Measurements from ENCODE around the gene UNC5A. TPM values are rescaled to one million over a fixed set of nuclear protein-coding genes. Genes with fewer than 3 reads are reported as not detected.

The UNC5A gene
- polyA plus RNA-seq, 1 of the 3 experiments (the other 2 are of a cell fraction): 0.46 TPM

DNA sequence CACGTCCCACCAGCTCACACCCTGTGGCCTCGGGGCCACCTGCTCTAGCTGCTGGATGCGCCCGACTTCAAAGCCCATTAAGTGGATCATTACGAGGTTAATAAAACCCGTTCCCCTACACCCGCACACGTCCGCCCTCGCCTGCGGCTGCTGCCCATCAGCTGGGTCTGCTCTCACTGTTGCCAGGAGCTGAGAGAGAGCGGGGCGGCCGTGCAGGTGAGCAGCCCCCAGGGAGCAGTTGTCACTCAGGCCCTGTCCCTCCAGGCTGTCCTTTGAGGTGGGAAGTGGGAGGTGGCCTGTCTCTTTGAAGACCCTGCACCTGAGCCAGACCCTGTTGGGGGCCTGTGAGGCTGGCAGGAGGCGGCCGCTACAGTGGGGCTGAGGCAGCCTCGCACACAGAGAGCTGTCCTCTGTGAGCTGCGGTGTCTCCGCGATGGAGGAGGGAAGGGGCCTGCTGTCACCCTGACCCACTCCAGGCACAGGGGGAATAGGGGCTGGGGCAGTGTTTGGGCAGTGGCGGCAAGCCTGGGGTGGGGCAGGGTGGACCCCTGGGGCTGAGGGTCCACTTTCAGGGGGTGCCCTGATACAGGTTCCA is 12.8 kb upstream of the UNC5A start:
- TF ChIP-seq MEF2A (IDR thresholded peaks at IDR 0.05; ENCODE audit: borderline replicate concordance, low read depth) (no peak), YY1 (IDR thresholded peaks at IDR 0.05; ENCODE audit: low read depth) (no peak), ELF1 (IDR thresholded peaks at IDR 0.05) (no peak), SIN3A (IDR thresholded peaks at IDR 0.05; ENCODE audit: borderline replicate concordance, low read depth, low read length) (no peak), TEAD4 (IDR thresholded peaks at IDR 0.05; ENCODE audit: borderline replicate concordance, insufficient read depth) (no peak)
- TF ChIP-seq, protein P1, sequence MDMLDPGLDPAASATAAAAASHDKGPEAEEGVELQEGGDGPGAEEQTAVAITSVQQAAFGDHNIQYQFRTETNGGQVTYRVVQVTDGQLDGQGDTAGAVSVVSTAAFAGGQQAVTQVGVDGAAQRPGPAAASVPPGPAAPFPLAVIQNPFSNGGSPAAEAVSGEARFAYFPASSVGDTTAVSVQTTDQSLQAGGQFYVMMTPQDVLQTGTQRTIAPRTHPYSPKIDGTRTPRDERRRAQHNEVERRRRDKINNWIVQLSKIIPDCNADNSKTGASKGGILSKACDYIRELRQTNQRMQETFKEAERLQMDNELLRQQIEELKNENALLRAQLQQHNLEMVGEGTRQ (IDR thresholded peaks at IDR 0.05; ENCODE audit: borderline replicate concordance, low read depth, low read length): no peak
- Histone ChIP-seq H3K4me3 (ENCODE audit: low read depth in 2 of 2, low read length in 1 of 2) (no peak overlapping the region), H2AFZ (ENCODE audit: low read depth) (no peak overlapping the region), H3K9me2 (no peaks in the 10 kb centered on the region), H3K9me3 (no peaks in the 10 kb centered on the region), H3K9ac (no peak overlapping the region), H3K36me3 (replicated peaks in 1 of 2; ENCODE audit: control insufficient read depth in 1 of 2, insufficient read depth in 2 of 2, low read length in 1 of 2) (no peaks in the 10 kb centered on the region), H3K4me2 (no peak overlapping the region), H4K20me1 (ENCODE audit: insufficient read depth) (no peaks in the 10 kb centered on the region), H3K79me2 (ENCODE audit: insufficient read depth) (no peaks in the 10 kb centered on the region), H3K27ac (ENCODE audit: low read depth in 2 of 2, low read length in 1 of 2) (no peak overlapping the region), H3K27me3 (ENCODE audit: insufficient read depth) (no peaks in the 10 kb centered on the region; the same call in 1 of the 2 replicates), H3K4me1 (ENCODE audit: control insufficient read depth in 1 of 2, insufficient read depth in 2 of 2, low read depth in 1 of 2, low read length in 1 of 2) (peaks cover 0 to 35% of the 10 kb centered on the region in 2 experiments; a peak in 2 of 4 replicates), H3F3A (replicated peaks; ENCODE audit: insufficient read depth) (no peaks in the 10 kb centered on the region)
- no peak for DNase-seq
- ChIA-PET POLR2A (no interaction called here), CTCF (interaction anchor here (0.9 to 3.4 kb wide), 5 partner anchors 15 to 139 kb away, joined by 4 to 9 read pairs (median 6); no protein-coding TSS in a partner anchor)
- 64% methylated on average over 19 of the region's 21 CpGs for WGBS (ENCODE audit: low lambda C conversion rate)

DNA sequence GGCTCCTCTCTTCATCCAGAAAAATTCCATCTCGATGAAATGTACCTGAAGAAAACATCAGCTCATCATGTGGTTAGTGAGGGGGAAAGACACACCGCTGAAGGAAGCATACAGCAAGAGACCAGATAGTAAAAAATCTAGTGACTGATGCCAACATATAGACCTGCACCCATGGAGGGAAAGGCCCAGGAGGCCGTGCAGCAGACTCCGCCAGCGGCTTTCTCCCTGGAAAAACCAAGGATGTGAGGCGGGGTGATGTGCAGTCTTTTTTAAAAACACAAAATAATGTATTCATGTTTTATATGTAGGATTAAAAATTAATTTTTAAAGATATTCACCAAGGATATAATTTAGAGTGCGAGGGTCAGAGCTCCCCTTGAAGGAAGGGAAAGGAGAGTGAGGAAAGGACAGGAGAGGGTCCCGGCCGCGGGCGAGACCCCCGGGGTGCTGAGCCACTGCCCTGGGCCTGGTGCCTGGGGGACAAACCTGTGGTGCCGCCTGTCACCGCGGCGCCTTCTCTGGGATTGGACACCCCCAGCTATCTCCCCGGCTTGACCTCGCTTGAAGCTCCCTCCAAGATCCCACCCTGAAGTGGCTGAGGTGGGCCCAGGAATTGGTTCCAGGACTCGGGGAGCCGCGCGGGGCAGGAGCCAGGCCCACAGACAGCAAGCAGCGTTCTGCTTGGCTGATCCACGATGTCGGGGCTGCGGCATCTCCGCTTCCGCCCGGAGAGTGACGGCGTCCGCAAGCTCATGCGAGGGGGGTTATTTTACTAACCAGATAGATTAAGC is 12.1 kb upstream of the UNC5A start:
- H3K4me3 ChIP-seq (ENCODE audit: low read depth in 2 of 2, low read length in 1 of 2): no peak overlapping the region
- H3K9me3 ChIP-seq: no peaks in the 10 kb centered on the region
- H3K9me2 ChIP-seq: no peaks in the 10 kb centered on the region
- 75% methylated on average over 26 of the region's 33 CpGs for WGBS (ENCODE audit: low lambda C conversion rate)
- no peaks in the 10 kb centered on the region; the same call in 1 of the 2 replicates for H3K27me3 ChIP-seq (ENCODE audit: insufficient read depth)
- no peaks in the 10 kb centered on the region for H3K36me3 ChIP-seq (replicated peaks in 1 of 2; ENCODE audit: control insufficient read depth in 1 of 2, insufficient read depth in 2 of 2, low read length in 1 of 2)
- no peak overlapping the region for H3K4me2 ChIP-seq
- DNase-seq: no peak
- TF ChIP-seq, protein P2, sequence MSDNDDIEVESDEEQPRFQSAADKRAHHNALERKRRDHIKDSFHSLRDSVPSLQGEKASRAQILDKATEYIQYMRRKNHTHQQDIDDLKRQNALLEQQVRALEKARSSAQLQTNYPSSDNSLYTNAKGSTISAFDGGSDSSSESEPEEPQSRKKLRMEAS (IDR thresholded peaks at IDR 0.05; ENCODE audit: low read depth): no peak
- TF ChIP-seq RFX5 (IDR thresholded peaks at IDR 0.05; ENCODE audit: low read length) (no peak), NFIC (IDR thresholded peaks at IDR 0.05; ENCODE audit: borderline replicate concordance) (no peak), RAD21 (IDR thresholded peaks at IDR 0.05; ENCODE audit: low read length) (no peak), MEF2A (IDR thresholded peaks at IDR 0.05; ENCODE audit: borderline replicate concordance, low read depth) (no peak), EZH2phosphoT487 (IDR thresholded peaks at IDR 0.05; ENCODE audit: borderline replicate concordance, low read depth) (no peak), FOXM1 (IDR thresholded peaks at IDR 0.05; ENCODE audit: low read depth) (no peak), MXI1 (IDR thresholded peaks at IDR 0.05; ENCODE audit: low read depth, low read length) (no peak), EP300 (IDR thresholded peaks at IDR 0.05; ENCODE audit: borderline replicate concordance in 1 of 2, low read depth in 1 of 2, low read length in 1 of 2) (no peak), TCF12 (IDR thresholded peaks at IDR 0.05) (no peak), FOXJ3 (CRISPR knock-in tag; IDR thresholded peaks at IDR 0.05) (no peak), SIN3A (IDR thresholded peaks at IDR 0.05; ENCODE audit: borderline replicate concordance, low read depth, low read length) (no peak), FOSL2 (IDR thresholded peaks at IDR 0.05; ENCODE audit: borderline replicate concordance, low read depth) (no peak)
- TF ChIP-seq, protein P3, sequence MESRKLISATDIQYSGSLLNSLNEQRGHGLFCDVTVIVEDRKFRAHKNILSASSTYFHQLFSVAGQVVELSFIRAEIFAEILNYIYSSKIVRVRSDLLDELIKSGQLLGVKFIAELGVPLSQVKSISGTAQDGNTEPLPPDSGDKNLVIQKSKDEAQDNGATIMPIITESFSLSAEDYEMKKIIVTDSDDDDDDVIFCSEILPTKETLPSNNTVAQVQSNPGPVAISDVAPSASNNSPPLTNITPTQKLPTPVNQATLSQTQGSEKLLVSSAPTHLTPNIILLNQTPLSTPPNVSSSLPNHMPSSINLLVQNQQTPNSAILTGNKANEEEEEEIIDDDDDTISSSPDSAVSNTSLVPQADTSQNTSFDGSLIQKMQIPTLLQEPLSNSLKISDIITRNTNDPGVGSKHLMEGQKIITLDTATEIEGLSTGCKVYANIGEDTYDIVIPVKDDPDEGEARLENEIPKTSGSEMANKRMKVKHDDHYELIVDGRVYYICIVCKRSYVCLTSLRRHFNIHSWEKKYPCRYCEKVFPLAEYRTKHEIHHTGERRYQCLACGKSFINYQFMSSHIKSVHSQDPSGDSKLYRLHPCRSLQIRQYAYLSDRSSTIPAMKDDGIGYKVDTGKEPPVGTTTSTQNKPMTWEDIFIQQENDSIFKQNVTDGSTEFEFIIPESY (IDR thresholded peaks at IDR 0.05; ENCODE audit: borderline replicate concordance, low read depth): no peak
- TF ChIP-seq, protein P1 (IDR thresholded peaks at IDR 0.05; ENCODE audit: borderline replicate concordance, low read depth, low read length): no peak
- H3K27ac ChIP-seq (ENCODE audit: low read depth in 2 of 2, low read length in 1 of 2): no peak overlapping the region
- no peaks in the 10 kb centered on the region for H4K20me1 ChIP-seq (ENCODE audit: insufficient read depth)
- H2AFZ ChIP-seq (ENCODE audit: low read depth): no peak overlapping the region
- H3K79me2 ChIP-seq (ENCODE audit: insufficient read depth): no peaks in the 10 kb centered on the region
- H3K4me1 ChIP-seq (ENCODE audit: control insufficient read depth in 1 of 2, insufficient read depth in 2 of 2, low read depth in 1 of 2, low read length in 1 of 2): peaks cover 0 to 35% of the 10 kb centered on the region in 2 experiments; a peak in 1 of 4 replicates
- H3K9ac ChIP-seq: no peak overlapping the region
- H3F3A ChIP-seq (replicated peaks; ENCODE audit: insufficient read depth): no peaks in the 10 kb centered on the region
- CTCF ChIA-PET: interaction anchor here (2.0 to 3.4 kb wide), 3 partner anchors 15 to 140 kb away, joined by 6 to 9 read pairs (median 9); no protein-coding TSS in a partner anchor
- POLR2A ChIA-PET: no interaction called here
